GM23338 (cell line): ENCODE results near the gene FIBP. TPM values are rescaled to one million over a fixed set of nuclear protein-coding genes. Genes with fewer than 3 reads are reported as not detected.

Experiments
- ATAC-seq: fragments of 200-7000 bp; cut with Tn5 transposase; 3 replicates; pipeline ENCODE4 v1.9.1; 2020
- DNase-seq: peaks from one replicate; pipeline ENCODE4 v3.0.0-alpha.2; 2015; ENCODE audit warnings: low spot score
- H2AFZ ChIP-seq: fragments of 200-600 bp; sonication (generic); 2 replicates; pipeline ENCODE4 v1.8.0; 2016; ENCODE audit warnings: antibody characterized with exemption, mild to moderate bottlenecking, moderate library complexity
- H3F3A ChIP-seq: fragments of 200-600 bp; sonication (generic); replicated peaks from 2 replicates; pipeline ENCODE4 v1.8.0; 2017; ENCODE audit warnings: antibody characterized with exemption, mixed run types, low read depth
- H3K27ac ChIP-seq: fragments of 200-600 bp; sonication (generic); 2 replicates; pipeline ENCODE4 v1.6.1; 2016; ENCODE audit warnings: low read depth
- H3K27me3 ChIP-seq: fragments of 200-600 bp; sonication (generic); 2 replicates; pipeline ENCODE4 v1.8.0; 2016; ENCODE audit warnings: mild to moderate bottlenecking, mixed run types, moderate library complexity; ENCODE audit not compliant: insufficient read depth
- H3K36me3 ChIP-seq: fragments of 200-600 bp; sonication (generic); 2 replicates; pipeline ENCODE4 v1.8.0; 2016; ENCODE audit warnings: mild to moderate bottlenecking; ENCODE audit not compliant: insufficient read depth
- H3K4me1 ChIP-seq: fragments of 200-600 bp; sonication (generic); 2 replicates; pipeline ENCODE4 v1.8.0; 2016; ENCODE audit warnings: mild to moderate bottlenecking, moderate library complexity; ENCODE audit not compliant: insufficient read depth
- H3K4me2 ChIP-seq: fragments of 200-600 bp; sonication (generic); 2 replicates; pipeline ENCODE4 v1.7.1; 2017; ENCODE audit warnings: mixed run types
- H3K4me3 ChIP-seq: fragments of 200-600 bp; sonication (generic); 2 replicates; pipeline ENCODE4 v1.6.1; 2016; ENCODE audit warnings: mixed run types
- H3K79me2 ChIP-seq: fragments of 200-600 bp; sonication (generic); replicated peaks from 2 replicates; pipeline ENCODE4 v1.8.0; 2017; ENCODE audit warnings: mild to moderate bottlenecking; ENCODE audit not compliant: insufficient read depth
- H3K9me2 ChIP-seq: fragments of 200-600 bp; sonication (generic); 2 replicates; pipeline ENCODE4 v1.8.0; 2017; ENCODE audit not compliant: insufficient read depth
- H4K20me1 ChIP-seq: fragments of 200-600 bp; sonication (generic); replicated peaks from 2 replicates; pipeline ENCODE4 v1.8.0; 2017; ENCODE audit warnings: mild to moderate bottlenecking; ENCODE audit not compliant: insufficient read depth
- H3K27ac Mint-ChIP-seq: 2 replicates; pipeline ENCODE4 v1.8.0; 2020; ENCODE audit warnings: inconsistent platforms, mild to moderate bottlenecking, moderate library complexity, mixed read lengths
- H3K27me3 Mint-ChIP-seq: 3 replicates; pipeline ENCODE4 v1.8.0; 2022; ENCODE audit warnings: low read depth, mild to moderate bottlenecking, moderate library complexity, mixed read lengths, inconsistent platforms; ENCODE audit not compliant: insufficient read depth, poor library complexity
- H3K36me3 Mint-ChIP-seq: 3 replicates; pipeline ENCODE4 v1.8.0; 2021; ENCODE audit warnings: low read depth, mild to moderate bottlenecking, inconsistent platforms, moderate library complexity, mixed read lengths
- H3K4me1 Mint-ChIP-seq: 3 replicates; pipeline ENCODE4 v1.8.0; 2020; ENCODE audit warnings: mild to moderate bottlenecking, inconsistent platforms, mixed read lengths
- H3K4me3 Mint-ChIP-seq: 3 replicates; pipeline ENCODE4 v1.8.0; 2021; ENCODE audit warnings: moderate library complexity, mild to moderate bottlenecking, inconsistent platforms, mixed read lengths
- H3K9me3 Mint-ChIP-seq: 3 replicates; pipeline ENCODE4 v1.8.0; 2020; ENCODE audit warnings: moderate library complexity, mild to moderate bottlenecking, inconsistent platforms, mixed read lengths
- CREB1 ChIP-seq: fragments of 250-450 bp; sonication (Bioruptor Pico); IDR thresholded peaks from 2 replicates; pipeline ENCODE4 v1.5.0; 2020; ENCODE audit warnings: low read depth, mild to moderate bottlenecking, moderate library complexity
- EZH2 ChIP-seq: fragments of 200-600 bp; sonication (generic); IDR thresholded peaks from one replicate; pipeline ENCODE4 v1.8.0; 2017; ENCODE audit warnings: antibody characterized with exemption, mild to moderate bottlenecking, low read depth; ENCODE audit not compliant: unreplicated experiment
- EZH2phosphoT487 ChIP-seq: fragments of 200-600 bp; sonication (generic); IDR thresholded peaks from one replicate; pipeline ENCODE4 v1.8.1; 2018; ENCODE audit warnings: antibody characterized with exemption; ENCODE audit not compliant: unreplicated experiment
- JUNB ChIP-seq: IDR thresholded peaks from one replicate; pipeline ENCODE4 v1.6.1; 2016; ENCODE audit warnings: antibody characterized with exemption; ENCODE audit not compliant: unreplicated experiment
- NANOG ChIP-seq: IDR thresholded peaks from 2 replicates; pipeline ENCODE4 v1.6.1; 2016; ENCODE audit warnings: antibody characterized with exemption, borderline replicate concordance
- POLR2AphosphoS5 ChIP-seq: IDR thresholded peaks from 2 replicates; pipeline ENCODE4 v1.6.1; 2016; ENCODE audit warnings: antibody characterized with exemption, low read depth
- STAT1 ChIP-seq: IDR thresholded peaks from one replicate; pipeline ENCODE4 v1.6.1; 2016; ENCODE audit warnings: antibody characterized with exemption; ENCODE audit not compliant: unreplicated experiment
- ZNF114 ChIP-seq: fragments of 250-450 bp; sonication (Bioruptor Pico); IDR thresholded peaks from 2 replicates; pipeline ENCODE4 v1.5.0; 2020; ENCODE audit warnings: mild to moderate bottlenecking, moderate library complexity
- ZNF331 ChIP-seq: fragments of 250-450 bp; sonication (Bioruptor Pico); IDR thresholded peaks from 2 replicates; pipeline ENCODE4 v1.5.0; 2020; ENCODE audit warnings: low read depth, mild to moderate bottlenecking, moderate library complexity
- polyA plus RNA-seq: library from polyadenylated mRNA; unstranded; fragments of >200 nt; fragmentation: Nextera tagmentation; extraction: Ambion mirVana; gene quantifications from 2 replicates; pipeline ENCODE4 v1.2.1, GENCODE V29; 2016
- total RNA-seq: library from RNA; depleted of rRNA; stranded (reverse); fragments of >200 nt; shearing (Covaris generic); gene quantifications from 2 replicates; pipeline ENCODE4 v1.2.3, GENCODE V29; 2014
- TF ChIP-seq, protein P1 (sequence below): IDR thresholded peaks from 2 replicates; pipeline ENCODE4 v1.6.1; 2016; ENCODE audit warnings: antibody characterized with exemption
- TF ChIP-seq, protein P2 (sequence below): IDR thresholded peaks from one replicate; pipeline ENCODE4 v1.6.1; 2018; ENCODE audit warnings: antibody characterized with exemption; ENCODE audit not compliant: unreplicated experiment
- TF ChIP-seq, protein P3 (sequence below): fragments of 250-450 bp; sonication (Bioruptor Pico); IDR thresholded peaks from 2 replicates; pipeline ENCODE4 v1.5.0; 2020; ENCODE audit warnings: mild to moderate bottlenecking, moderate library complexity
- TF ChIP-seq, protein P4 (sequence below), 2 experiments: fragments of 200-600 bp in 1 of 2; sonication (generic) in 1 of 2; conservative IDR thresholded peaks; 2 replicates each; pipeline versions ENCODE4 v1.5.1 to v1.6.1; 2016 to 2017; ENCODE audit warnings: antibody characterized with exemption in 2 of 2, low read depth in 2 of 2, mild to moderate bottlenecking in 2 of 2, moderate library complexity in 1 of 2

The FIBP gene
- total and polyA plus RNA-seq, 2 experiments from 2014 or later = 79.0 to 102 TPM

DNA sequence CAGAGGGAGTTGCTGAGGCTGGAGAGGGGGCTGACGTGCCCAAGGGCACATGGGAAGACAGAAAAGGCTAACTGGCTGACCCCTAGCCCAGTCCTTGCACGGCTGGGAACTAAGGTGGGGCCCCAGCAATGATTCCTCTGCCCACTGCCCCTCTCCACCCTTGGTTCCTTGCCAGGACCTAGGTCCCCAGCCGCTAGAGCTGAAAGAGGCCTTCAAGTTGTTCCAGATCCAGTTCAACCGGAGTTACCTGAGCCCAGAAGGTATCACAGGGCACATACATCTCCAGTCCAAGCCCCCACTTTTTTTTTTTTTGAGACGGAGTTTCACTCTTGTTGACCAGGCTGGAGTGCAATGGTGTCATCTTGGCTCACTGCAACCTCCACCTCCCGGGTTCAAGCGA is 8.2 kb downstream of the FIBP start:
- Mint-ChIP-seq H3K27ac (no peak overlapping the region), H3K27me3 (peaks cover 18% of the 10 kb centered on the region), H3K36me3 (peaks cover 22% of the 10 kb centered on the region), H3K4me3 (no peak overlapping the region), H3K9me3 (no peaks in the 10 kb centered on the region), H3K4me1 (peaks cover 4% of the 10 kb centered on the region)
- no peak overlapping the region for H3K27ac ChIP-seq
- no peak overlapping the region for H3K4me2 ChIP-seq
- H4K20me1 ChIP-seq = peaks cover 6% of the 10 kb centered on the region; the same call in 1 of the 2 replicates
- H3K79me2 ChIP-seq = no peaks in the 10 kb centered on the region
- H3K27me3 ChIP-seq = no peaks in the 10 kb centered on the region
- H3K9me2 ChIP-seq = no peaks in the 10 kb centered on the region
- no peak overlapping the region for H2AFZ ChIP-seq
- 0 out of 2 replicates have a peak, but pooled peaks cover 4% of the 10 kb centered on the region for H3F3A ChIP-seq
- no peaks in the 10 kb centered on the region for H3K4me1 ChIP-seq
- ATAC-seq (no peak), DNase-seq (no peak)
- H3K36me3 ChIP-seq = peaks cover 7% of the 10 kb centered on the region; the same call in 1 of the 2 replicates
- TF ChIP-seq CREB1 (CRISPR knock-in tag) = no peak
- TF ChIP-seq, protein P1, sequence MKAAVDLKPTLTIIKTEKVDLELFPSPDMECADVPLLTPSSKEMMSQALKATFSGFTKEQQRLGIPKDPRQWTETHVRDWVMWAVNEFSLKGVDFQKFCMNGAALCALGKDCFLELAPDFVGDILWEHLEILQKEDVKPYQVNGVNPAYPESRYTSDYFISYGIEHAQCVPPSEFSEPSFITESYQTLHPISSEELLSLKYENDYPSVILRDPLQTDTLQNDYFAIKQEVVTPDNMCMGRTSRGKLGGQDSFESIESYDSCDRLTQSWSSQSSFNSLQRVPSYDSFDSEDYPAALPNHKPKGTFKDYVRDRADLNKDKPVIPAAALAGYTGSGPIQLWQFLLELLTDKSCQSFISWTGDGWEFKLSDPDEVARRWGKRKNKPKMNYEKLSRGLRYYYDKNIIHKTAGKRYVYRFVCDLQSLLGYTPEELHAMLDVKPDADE = no peak
- no peak for TF ChIP-seq ZNF114 (CRISPR knock-in tag)
- TF ChIP-seq STAT1 = no peak
- TF ChIP-seq, protein P2, sequence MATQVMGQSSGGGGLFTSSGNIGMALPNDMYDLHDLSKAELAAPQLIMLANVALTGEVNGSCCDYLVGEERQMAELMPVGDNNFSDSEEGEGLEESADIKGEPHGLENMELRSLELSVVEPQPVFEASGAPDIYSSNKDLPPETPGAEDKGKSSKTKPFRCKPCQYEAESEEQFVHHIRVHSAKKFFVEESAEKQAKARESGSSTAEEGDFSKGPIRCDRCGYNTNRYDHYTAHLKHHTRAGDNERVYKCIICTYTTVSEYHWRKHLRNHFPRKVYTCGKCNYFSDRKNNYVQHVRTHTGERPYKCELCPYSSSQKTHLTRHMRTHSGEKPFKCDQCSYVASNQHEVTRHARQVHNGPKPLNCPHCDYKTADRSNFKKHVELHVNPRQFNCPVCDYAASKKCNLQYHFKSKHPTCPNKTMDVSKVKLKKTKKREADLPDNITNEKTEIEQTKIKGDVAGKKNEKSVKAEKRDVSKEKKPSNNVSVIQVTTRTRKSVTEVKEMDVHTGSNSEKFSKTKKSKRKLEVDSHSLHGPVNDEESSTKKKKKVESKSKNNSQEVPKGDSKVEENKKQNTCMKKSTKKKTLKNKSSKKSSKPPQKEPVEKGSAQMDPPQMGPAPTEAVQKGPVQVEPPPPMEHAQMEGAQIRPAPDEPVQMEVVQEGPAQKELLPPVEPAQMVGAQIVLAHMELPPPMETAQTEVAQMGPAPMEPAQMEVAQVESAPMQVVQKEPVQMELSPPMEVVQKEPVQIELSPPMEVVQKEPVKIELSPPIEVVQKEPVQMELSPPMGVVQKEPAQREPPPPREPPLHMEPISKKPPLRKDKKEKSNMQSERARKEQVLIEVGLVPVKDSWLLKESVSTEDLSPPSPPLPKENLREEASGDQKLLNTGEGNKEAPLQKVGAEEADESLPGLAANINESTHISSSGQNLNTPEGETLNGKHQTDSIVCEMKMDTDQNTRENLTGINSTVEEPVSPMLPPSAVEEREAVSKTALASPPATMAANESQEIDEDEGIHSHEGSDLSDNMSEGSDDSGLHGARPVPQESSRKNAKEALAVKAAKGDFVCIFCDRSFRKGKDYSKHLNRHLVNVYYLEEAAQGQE = no peak
- TF ChIP-seq EZH2 = no peak
- no peak for TF ChIP-seq POLR2AphosphoS5
- TF ChIP-seq NANOG = no peak
- TF ChIP-seq, protein P3, sequence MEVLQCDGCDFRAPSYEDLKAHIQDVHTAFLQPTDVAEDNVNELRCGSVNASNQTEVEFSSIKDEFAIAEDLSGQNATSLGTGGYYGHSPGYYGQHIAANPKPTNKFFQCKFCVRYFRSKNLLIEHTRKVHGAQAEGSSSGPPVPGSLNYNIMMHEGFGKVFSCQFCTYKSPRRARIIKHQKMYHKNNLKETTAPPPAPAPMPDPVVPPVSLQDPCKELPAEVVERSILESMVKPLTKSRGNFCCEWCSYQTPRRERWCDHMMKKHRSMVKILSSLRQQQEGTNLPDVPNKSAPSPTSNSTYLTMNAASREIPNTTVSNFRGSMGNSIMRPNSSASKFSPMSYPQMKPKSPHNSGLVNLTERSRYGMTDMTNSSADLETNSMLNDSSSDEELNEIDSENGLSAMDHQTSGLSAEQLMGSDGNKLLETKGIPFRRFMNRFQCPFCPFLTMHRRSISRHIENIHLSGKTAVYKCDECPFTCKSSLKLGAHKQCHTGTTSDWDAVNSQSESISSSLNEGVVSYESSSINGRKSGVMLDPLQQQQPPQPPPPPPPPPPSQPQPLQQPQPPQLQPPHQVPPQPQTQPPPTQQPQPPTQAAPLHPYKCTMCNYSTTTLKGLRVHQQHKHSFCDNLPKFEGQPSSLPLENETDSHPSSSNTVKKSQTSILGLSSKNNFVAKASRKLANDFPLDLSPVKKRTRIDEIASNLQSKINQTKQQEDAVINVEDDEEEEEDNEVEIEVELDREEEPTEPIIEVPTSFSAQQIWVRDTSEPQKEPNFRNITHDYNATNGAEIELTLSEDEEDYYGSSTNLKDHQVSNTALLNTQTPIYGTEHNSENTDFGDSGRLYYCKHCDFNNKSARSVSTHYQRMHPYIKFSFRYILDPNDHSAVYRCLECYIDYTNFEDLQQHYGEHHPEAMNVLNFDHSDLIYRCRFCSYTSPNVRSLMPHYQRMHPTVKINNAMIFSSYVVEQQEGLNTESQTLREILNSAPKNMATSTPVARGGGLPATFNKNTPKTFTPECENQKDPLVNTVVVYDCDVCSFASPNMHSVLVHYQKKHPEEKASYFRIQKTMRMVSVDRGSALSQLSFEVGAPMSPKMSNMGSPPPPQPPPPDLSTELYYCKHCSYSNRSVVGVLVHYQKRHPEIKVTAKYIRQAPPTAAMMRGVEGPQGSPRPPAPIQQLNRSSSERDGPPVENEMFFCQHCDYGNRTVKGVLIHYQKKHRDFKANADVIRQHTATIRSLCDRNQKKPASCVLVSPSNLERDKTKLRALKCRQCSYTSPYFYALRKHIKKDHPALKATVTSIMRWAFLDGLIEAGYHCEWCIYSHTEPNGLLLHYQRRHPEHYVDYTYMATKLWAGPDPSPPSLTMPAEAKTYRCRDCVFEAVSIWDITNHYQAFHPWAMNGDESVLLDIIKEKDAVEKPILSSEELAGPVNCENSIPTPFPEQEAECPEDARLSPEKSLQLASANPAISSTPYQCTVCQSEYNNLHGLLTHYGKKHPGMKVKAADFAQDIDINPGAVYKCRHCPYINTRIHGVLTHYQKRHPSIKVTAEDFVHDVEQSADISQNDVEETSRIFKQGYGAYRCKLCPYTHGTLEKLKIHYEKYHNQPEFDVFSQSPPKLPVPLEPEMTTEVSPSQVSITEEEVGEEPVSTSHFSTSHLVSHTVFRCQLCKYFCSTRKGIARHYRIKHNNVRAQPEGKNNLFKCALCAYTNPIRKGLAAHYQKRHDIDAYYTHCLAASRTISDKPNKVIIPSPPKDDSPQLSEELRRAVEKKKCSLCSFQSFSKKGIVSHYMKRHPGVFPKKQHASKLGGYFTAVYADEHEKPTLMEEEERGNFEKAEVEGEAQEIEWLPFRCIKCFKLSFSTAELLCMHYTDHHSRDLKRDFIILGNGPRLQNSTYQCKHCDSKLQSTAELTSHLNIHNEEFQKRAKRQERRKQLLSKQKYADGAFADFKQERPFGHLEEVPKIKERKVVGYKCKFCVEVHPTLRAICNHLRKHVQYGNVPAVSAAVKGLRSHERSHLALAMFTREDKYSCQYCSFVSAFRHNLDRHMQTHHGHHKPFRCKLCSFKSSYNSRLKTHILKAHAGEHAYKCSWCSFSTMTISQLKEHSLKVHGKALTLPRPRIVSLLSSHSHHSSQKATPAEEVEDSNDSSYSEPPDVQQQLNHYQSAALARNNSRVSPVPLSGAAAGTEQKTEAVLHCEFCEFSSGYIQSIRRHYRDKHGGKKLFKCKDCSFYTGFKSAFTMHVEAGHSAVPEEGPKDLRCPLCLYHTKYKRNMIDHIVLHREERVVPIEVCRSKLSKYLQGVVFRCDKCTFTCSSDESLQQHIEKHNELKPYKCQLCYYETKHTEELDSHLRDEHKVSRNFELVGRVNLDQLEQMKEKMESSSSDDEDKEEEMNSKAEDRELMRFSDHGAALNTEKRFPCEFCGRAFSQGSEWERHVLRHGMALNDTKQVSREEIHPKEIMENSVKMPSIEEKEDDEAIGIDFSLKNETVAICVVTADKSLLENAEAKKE = no peak
- no peak for TF ChIP-seq ZNF331 (CRISPR knock-in tag)
- TF ChIP-seq, protein P4, sequence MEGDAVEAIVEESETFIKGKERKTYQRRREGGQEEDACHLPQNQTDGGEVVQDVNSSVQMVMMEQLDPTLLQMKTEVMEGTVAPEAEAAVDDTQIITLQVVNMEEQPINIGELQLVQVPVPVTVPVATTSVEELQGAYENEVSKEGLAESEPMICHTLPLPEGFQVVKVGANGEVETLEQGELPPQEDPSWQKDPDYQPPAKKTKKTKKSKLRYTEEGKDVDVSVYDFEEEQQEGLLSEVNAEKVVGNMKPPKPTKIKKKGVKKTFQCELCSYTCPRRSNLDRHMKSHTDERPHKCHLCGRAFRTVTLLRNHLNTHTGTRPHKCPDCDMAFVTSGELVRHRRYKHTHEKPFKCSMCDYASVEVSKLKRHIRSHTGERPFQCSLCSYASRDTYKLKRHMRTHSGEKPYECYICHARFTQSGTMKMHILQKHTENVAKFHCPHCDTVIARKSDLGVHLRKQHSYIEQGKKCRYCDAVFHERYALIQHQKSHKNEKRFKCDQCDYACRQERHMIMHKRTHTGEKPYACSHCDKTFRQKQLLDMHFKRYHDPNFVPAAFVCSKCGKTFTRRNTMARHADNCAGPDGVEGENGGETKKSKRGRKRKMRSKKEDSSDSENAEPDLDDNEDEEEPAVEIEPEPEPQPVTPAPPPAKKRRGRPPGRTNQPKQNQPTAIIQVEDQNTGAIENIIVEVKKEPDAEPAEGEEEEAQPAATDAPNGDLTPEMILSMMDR (conservative IDR thresholded peaks at IDR 0.05; ENCODE audit: low read depth in 2 of 2) = no peak
- TF ChIP-seq EZH2phosphoT487 = no peak
- TF ChIP-seq JUNB = no peak
- no peak overlapping the region for H3K4me3 ChIP-seq
